Measurements from ENCODE around the gene GRID2.

Gene GRID2

DNA sequence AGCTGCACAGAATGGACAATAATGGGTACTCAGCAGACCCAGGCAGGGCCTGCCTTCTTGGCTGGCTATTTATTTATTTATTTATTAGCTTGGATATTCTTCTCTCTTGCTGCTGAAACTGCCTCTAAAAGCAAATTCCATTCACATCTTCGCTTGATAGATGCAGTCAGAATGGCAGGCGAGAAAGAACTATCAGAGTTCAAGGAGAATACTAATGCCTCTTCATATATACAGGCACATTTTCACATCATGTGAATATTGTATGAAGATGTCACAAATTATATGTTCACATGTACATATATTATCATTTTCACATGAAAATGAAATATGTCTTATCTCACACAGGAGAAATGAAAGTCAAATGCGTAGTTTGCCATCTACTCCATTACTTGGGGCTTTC, 1045.1 kb downstream of the GRID2 start:
- TF ChIP-seq, protein P1, sequence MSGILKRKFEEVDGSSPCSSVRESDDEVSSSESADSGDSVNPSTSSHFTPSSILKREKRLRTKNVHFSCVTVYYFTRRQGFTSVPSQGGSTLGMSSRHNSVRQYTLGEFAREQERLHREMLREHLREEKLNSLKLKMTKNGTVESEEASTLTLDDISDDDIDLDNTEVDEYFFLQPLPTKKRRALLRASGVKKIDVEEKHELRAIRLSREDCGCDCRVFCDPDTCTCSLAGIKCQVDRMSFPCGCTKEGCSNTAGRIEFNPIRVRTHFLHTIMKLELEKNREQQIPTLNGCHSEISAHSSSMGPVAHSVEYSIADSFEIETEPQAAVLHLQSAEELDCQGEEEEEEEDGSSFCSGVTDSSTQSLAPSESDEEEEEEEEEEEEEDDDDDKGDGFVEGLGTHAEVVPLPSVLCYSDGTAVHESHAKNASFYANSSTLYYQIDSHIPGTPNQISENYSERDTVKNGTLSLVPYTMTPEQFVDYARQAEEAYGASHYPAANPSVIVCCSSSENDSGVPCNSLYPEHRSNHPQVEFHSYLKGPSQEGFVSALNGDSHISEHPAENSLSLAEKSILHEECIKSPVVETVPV (CRISPR knock-in tag; IDR thresholded peaks at IDR 0.05): no peak
- no peak for TF ChIP-seq ZFP3 (CRISPR knock-in tag; IDR thresholded peaks at IDR 0.05)
- TF ChIP-seq, protein P2, sequence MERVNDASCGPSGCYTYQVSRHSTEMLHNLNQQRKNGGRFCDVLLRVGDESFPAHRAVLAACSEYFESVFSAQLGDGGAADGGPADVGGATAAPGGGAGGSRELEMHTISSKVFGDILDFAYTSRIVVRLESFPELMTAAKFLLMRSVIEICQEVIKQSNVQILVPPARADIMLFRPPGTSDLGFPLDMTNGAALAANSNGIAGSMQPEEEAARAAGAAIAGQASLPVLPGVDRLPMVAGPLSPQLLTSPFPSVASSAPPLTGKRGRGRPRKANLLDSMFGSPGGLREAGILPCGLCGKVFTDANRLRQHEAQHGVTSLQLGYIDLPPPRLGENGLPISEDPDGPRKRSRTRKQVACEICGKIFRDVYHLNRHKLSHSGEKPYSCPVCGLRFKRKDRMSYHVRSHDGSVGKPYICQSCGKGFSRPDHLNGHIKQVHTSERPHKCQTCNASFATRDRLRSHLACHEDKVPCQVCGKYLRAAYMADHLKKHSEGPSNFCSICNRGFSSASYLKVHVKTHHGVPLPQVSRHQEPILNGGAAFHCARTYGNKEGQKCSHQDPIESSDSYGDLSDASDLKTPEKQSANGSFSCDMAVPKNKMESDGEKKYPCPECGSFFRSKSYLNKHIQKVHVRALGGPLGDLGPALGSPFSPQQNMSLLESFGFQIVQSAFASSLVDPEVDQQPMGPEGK (CRISPR knock-in tag; IDR thresholded peaks at IDR 0.05; ENCODE audit: borderline replicate concordance): no peak
- no peak for ATAC-seq

DNA sequence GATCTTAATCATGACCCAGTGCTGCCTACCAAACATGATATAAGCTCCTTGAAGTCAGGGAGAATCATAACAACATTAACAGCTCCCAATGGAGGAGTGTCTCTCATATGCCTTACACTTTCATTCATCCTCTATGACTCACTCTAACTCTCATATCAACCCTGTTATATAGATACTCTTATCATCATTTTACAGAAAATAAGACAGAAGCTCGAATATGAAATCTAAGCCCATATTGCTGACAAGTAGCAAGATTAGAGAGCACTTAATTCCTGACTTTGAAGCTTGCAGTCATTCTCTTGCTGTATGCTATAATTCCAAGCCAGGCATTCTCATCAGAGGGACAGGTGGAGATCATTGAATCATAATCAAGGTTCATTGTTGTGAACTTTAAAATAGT, 1048.1 kb downstream of the GRID2 start:
- TF ChIP-seq ARNTL (CRISPR knock-in tag; IDR thresholded peaks at IDR 0.05; ENCODE audit: borderline replicate concordance, low read depth): no peak
- no peak for TF ChIP-seq CSDC2 (CRISPR knock-in tag; IDR thresholded peaks at IDR 0.05)
- TF ChIP-seq RARB (CRISPR knock-in tag; IDR thresholded peaks at IDR 0.05): no peak
- no peak for TF ChIP-seq ZFP3 (CRISPR knock-in tag; IDR thresholded peaks at IDR 0.05)
- no peak for TF ChIP-seq PPARA (CRISPR knock-in tag; IDR thresholded peaks at IDR 0.05; ENCODE audit: borderline replicate concordance)
- no peak for TF ChIP-seq TOX (CRISPR knock-in tag; IDR thresholded peaks at IDR 0.05; ENCODE audit: borderline replicate concordance)
- TF ChIP-seq SNAI2 (CRISPR knock-in tag; IDR thresholded peaks at IDR 0.05): no peak
- no peak for TF ChIP-seq ZNF8 (CRISPR knock-in tag; IDR thresholded peaks at IDR 0.05)
- no peak for TF ChIP-seq BACH2 (CRISPR knock-in tag; IDR thresholded peaks at IDR 0.05; ENCODE audit: borderline replicate concordance)
- no peak for TF ChIP-seq TCF4 (CRISPR knock-in tag; IDR thresholded peaks at IDR 0.05; ENCODE audit: borderline replicate concordance)
- TF ChIP-seq, protein P3, sequence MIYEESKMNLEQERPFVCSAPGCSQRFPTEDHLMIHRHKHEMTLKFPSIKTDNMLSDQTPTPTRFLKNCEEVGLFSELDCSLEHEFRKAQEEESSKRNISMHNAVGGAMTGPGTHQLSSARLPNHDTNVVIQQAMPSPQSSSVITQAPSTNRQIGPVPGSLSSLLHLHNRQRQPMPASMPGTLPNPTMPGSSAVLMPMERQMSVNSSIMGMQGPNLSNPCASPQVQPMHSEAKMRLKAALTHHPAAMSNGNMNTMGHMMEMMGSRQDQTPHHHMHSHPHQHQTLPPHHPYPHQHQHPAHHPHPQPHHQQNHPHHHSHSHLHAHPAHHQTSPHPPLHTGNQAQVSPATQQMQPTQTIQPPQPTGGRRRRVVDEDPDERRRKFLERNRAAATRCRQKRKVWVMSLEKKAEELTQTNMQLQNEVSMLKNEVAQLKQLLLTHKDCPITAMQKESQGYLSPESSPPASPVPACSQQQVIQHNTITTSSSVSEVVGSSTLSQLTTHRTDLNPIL (CRISPR knock-in tag; IDR thresholded peaks at IDR 0.05; ENCODE audit: low read depth): no peak
- TF ChIP-seq, protein P1 (CRISPR knock-in tag; IDR thresholded peaks at IDR 0.05): no peak
- no peak for TF ChIP-seq ZC3H10 (CRISPR knock-in tag; IDR thresholded peaks at IDR 0.05)
- TF ChIP-seq ISL1 (CRISPR knock-in tag; IDR thresholded peaks at IDR 0.05): no peak
- TF ChIP-seq, protein P2 (CRISPR knock-in tag; IDR thresholded peaks at IDR 0.05; ENCODE audit: borderline replicate concordance): no peak
- no peak for TF ChIP-seq ZNF565 (CRISPR knock-in tag; conservative IDR thresholded peaks at IDR 0.05; ENCODE audit: low read depth)
- TF ChIP-seq, protein P4, sequence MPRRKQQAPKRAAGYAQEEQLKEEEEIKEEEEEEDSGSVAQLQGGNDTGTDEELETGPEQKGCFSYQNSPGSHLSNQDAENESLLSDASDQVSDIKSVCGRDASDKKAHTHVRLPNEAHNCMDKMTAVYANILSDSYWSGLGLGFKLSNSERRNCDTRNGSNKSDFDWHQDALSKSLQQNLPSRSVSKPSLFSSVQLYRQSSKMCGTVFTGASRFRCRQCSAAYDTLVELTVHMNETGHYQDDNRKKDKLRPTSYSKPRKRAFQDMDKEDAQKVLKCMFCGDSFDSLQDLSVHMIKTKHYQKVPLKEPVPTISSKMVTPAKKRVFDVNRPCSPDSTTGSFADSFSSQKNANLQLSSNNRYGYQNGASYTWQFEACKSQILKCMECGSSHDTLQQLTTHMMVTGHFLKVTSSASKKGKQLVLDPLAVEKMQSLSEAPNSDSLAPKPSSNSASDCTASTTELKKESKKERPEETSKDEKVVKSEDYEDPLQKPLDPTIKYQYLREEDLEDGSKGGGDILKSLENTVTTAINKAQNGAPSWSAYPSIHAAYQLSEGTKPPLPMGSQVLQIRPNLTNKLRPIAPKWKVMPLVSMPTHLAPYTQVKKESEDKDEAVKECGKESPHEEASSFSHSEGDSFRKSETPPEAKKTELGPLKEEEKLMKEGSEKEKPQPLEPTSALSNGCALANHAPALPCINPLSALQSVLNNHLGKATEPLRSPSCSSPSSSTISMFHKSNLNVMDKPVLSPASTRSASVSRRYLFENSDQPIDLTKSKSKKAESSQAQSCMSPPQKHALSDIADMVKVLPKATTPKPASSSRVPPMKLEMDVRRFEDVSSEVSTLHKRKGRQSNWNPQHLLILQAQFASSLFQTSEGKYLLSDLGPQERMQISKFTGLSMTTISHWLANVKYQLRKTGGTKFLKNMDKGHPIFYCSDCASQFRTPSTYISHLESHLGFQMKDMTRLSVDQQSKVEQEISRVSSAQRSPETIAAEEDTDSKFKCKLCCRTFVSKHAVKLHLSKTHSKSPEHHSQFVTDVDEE (CRISPR knock-in tag; IDR thresholded peaks at IDR 0.05): no peak
- no peak for ATAC-seq

DNA sequence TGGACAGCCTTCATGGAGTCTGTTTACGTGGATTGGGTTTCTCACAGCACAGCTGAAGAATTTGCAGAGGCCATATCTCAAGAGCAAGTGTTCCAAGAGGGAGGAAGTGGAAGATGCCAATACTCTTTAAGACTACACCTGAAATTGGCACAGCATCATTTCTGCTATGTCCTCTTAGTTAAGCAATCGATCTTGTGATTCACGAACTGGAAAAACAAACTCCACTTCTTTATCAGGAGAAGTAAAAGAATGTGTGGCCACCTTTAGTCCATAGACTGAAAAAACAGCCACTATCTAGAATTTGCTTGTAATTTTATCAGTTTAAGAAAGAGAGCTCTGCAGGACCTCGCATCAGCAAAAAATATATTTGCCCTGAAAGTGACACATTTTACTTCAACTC, 1051.6 kb downstream of the GRID2 start:
- TF ChIP-seq OSR1 (CRISPR knock-in tag; IDR thresholded peaks at IDR 0.05) (no peak), ISL1 (CRISPR knock-in tag; IDR thresholded peaks at IDR 0.05) (no peak), ZFP30 (CRISPR knock-in tag; IDR thresholded peaks at IDR 0.05) (no peak), ZFP3 (CRISPR knock-in tag; IDR thresholded peaks at IDR 0.05) (no peak)

More for the DNA sequence above, 1051.6 kb downstream of the GRID2 start:
- no peak for ATAC-seq

Data from SK-N-SH treated with all-trans-retinoic acid at 6 μM for 48 hours (cell line).